GM19397 (cell line): Measurements from ENCODE around the gene CLDN24.
"Not testable (repeated sequence)": the region's sequence is repeated elsewhere in the genome, so short reads cannot be mapped to it uniquely, and the experiment has no call there.

Experiments
- ATAC-seq: cut with Tn5 transposase; IDR thresholded peaks from one replicate; pipeline ENCODE4 v1.9.1; 2021; ENCODE audit warnings: mild to moderate bottlenecking, moderate library complexity; ENCODE audit not compliant: unreplicated experiment

Gene CLDN24

GRCh38 chr4:183347566-183347965 is 25.3 kb upstream of the CLDN24 start:
- ATAC-seq: no peak

DNA sequence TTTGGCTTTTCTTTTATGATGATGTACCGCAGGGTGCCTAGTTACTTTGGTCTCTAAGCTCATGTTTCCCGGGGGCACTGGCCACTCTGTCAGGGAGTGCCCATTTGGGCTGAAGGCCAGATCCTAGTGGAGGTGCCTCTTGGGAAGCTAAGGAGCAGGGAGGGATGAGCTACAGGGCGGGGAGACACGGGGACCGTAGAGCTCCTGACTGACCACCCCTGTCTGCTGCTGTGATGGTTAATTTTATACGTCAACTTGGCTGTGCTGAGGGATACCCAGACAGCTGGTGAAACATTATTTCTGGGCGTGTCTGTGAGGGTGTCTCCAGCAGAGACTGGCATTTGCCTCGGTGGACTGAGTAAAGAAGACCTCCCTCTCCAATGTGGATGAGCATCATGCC is 24.9 kb upstream of the CLDN24 start:
- ATAC-seq: no peak

GRCh38 chr4:183345261-183345660 is 23.0 kb upstream of the CLDN24 start:
- no peak for ATAC-seq

DNA sequence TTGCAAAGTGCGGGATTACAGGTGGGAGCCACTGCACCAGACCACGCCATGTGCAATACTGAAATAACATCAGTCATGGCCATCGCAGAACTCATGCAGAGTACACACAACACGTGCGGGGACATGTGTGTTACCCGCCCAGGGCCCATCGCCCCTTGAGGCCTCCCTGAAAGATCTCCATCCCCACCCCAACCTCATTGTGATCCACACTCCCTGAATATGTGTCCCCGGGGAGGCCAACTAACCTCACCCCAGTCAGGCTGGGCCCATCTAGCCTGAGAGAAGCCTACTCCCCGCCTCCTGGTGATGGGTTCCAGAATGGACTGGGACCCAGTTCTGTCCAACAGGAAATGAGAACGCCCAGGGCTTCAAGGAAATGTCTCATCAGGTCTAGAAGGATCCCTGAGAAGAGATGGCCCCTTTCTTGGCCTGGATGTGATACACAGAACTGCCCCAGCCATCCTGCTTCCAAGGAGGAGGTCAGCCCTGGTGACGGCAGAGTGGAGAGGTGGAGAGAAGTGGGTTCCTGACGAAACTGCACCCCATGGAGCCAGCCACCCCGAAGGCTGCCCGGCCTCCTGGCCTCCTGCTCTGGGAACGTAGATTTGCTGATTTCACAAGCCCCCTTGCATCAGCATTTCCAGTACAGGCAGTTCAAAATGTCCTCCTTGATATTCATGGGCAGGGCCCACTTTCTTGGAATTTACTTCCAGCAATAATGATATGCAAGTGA is 22.5 kb upstream of the CLDN24 start:
- ATAC-seq: no peak

- ATAC-seq: no peak
These were observed 21.5 kb upstream of the CLDN24 start for GRCh38 chr4:183343730-183344129.

GRCh38 chr4:183342541-183343533 is 20.6 kb upstream of the CLDN24 start:
- no peak for ATAC-seq

GRCh38 chr4:183337833-183338232 is 15.6 kb upstream of the CLDN24 start:
- ATAC-seq: no peak

DNA sequence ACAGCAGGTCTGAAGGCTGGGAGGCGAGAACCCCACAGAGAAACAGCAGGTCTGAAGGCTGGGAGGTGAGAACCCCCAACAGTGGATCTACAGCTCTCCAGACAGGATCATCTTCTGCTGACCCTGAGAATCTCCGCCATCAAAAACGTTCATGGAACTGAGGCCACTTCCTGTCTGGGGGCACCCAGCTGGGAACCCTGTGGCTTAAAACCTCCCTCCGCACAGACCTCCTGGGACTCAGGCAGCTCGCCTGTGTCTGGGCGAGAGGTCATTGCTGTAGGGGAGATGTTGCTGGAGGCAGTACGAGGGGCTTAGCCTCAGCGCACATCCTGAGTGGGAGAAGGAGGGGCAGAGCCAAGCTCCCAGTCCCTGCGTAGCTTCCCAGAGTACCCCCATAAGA is 15.1 kb upstream of the CLDN24 start:
- ATAC-seq: no peak

DNA sequence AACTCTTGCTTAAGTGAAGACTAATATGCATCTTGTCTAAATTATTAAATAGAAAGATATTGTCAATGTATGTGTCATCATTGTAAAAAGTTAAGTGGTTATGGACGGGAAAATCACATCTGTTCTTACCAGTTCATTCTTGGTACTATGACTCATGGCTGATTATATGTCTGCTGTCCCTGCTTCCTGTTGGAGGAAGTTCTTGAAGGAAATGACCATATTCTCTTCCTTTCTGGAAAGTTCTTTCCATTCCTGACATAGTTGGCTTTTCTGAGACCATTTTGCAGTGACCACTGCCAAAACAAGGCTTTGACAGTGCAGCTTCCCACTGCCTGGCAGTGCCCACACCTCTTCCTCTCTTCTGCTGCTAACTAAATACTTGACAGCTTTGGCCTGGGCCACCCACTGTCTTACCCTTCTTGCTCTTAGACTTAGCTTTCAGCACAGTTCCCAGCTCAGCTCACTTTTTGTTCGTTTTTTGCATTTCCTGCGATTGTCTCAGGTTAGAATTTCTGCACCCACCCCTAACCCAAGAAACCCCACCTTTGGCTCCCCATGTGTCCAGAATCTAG is 13.2 kb upstream of the CLDN24 start:
- ATAC-seq: no peak

DNA sequence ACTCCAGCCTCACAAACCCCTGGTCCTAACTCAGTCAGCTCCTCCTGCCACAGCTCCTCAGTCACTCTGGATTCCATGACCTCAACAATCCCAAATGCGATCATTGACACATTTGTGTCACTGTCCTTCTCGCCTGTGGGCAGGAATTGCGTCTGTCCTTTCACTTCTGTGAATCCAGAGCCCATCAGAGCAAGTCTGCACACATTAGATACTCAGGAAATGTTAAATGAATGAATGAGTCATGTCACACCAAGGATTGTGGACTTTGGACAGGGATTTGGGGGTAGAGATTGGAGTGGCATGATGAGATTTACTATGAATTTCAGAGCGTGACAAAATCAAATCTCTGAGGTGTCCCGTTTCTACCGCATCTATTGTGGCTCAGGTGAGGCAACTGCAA is 11.8 kb upstream of the CLDN24 start:
- no peak for ATAC-seq

DNA sequence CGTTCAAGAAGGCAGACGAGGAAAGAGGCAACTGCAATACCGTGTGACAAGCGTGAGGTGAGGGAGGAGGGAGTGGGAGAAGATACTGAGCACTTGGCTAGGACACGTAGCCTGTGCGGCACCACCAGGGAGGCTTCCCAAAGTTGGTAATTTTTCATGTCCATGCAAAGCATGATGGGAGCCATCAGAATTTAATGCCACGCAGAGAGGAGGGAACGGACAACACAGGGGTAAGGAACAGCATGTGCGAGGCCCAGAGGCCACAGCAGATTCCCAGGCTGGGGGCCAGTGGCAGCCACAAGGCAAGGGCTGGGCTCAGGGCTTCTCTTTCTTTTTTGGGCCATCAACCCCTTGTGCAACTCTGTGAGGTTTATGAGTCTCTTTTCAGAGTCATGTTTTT is 11.0 kb upstream of the CLDN24 start:
- no peak for ATAC-seq

- no peak for ATAC-seq
These were observed 10.2 kb upstream of the CLDN24 start for GRCh38 chr4:183332447-183332846.

DNA sequence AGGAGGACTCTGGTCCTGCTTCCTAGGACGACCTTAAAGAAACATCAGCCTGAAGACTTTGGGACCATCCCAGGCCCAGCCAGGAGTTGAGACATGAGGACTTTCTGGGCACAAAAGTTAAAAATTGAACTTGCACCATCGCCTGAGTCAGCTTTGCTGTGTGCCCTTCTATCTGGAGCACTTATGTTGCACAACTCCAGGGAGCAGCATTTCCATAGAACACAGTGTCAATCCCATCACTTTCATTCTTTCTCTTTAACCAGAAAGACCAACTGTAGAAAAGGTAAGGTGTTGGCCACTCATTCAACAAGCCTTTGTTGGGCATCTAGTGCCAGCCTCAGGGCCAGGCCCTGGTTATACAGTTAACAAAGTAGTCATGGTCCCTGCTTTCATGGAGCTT is 8.6 kb upstream of the CLDN24 start:
- no peak for ATAC-seq

GRCh38 chr4:183329954-183330742 is 7.9 kb upstream of the CLDN24 start:
- no peak for ATAC-seq

DNA sequence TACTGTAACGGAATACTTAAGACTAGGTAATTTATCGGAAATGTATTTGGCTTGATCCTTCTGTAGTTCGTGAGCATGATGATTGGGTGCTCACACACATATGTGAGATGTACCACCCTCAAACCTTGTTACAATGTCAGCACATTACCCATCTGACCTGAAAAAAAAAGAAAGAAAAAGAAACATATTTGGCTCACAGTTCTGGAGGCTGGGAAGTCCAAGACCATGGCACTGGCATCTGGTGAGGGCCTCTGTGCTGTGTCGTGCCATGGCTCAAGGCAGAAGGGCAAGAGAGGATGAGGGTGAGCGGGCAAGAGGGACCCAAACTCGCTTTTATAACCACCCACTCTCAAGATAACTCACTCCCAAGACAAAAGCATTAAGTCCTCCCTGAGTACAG is 7.0 kb upstream of the CLDN24 start:
- ATAC-seq: no peak

- ATAC-seq: no peak
These were observed 6.6 kb upstream of the CLDN24 start for GRCh38 chr4:183328832-183329231.

DNA sequence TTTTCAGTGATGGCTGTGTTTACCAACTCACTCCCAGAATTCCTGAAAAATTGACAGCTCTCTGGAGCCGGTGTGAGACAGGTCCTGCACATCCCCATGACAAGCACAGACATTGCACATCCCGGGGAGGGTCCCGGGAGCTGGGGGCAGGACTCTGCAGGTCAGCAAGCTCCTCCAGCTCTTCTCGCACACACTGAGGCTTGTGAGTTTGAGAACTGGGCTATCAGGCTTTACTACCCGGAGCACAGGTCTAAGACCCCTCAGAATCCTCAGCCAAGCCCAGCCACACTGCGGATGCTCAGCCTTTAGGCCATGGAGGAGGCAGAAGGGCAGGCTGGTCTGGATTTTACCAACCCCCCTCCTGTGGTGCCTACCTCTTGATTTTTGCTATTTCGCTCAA is 5.6 kb upstream of the CLDN24 start:
- ATAC-seq: no peak

- no peak for ATAC-seq
These were observed 4.6 kb upstream of the CLDN24 start for GRCh38 chr4:183326853-183327252.

DNA sequence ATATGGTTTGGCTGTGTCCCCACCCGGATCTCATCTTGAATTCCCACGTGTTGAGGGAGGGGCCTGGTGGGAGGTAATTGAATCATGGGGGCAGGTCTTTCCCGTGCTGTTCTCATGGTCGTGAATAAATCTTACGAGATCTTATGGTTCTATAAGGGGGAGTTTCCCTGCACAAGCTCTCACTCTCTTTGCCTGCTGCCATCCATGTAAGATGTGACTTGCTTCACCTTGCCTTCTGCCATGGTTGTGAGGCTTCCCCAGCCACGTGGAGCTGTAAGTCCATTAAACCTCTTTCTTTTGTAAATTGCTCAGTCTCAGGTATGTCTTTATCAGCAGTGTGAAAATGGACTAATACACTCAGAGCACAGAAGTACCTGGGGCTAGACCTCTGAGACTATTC is 4.2 kb upstream of the CLDN24 start:
- not testable (repeated sequence) for ATAC-seq

DNA sequence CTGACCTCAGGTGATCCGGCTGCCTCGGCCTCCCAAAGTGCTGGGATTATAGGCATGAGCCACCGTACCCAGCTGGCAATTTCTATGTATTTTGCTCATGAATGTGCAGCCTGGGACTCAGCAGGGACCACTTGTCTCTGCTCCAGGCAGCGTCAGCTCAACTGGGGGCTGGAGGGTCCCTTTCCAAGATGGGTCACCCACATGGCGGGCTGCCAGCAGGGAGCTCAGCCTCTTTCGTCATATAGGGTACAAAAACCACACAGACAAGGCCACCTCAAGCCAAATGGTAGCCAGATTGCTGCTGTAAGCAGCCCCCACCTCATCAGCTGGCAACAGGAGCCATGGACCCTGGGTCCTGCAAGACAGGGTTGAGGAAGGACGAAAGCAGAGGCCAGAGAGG is 2.4 kb upstream of the CLDN24 start:
- ATAC-seq: no peak

DNA sequence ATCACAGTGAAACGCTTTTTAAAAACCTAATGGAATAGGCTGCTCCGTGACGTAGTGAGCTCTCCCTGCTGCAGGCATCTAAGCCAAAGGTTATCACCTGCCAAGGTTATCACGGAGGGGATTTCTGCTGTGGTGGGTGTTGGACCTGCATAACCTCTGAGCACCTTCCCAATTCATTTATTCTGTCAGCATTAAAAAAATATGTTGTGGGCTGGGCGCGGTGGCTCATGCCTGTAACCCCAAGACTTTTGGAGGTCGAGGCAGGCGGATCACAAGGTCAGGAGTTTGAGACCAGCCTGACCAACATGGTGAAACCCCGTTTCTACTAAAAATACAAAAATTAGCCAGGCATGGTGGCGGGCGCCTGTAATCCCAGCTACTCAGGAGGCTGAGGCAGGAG is 1.8 kb upstream of the CLDN24 start:
- ATAC-seq: not testable (repeated sequence)
